CD4-positive, alpha-beta memory T cell (primary cell): ENCODE data around the gene NAALADL2. TPM values are rescaled to one million over a fixed set of nuclear protein-coding genes. Genes with fewer than 3 reads are reported as not detected.
"Not testable (repeated sequence)": the region's sequence is repeated elsewhere in the genome, so short reads cannot be mapped to it uniquely, and the experiment has no call there.

Experiments
- CTCF ChIA-PET: fragments of 350-600 bp; sonication (Branson Sonifier 250); formaldehyde crosslinking; loops from one replicate; lab custom pipeline; 2021; ENCODE audit warnings: inconsistent platforms; ENCODE audit not compliant: partially characterized antibody; lab: Charles Lee
- POLR2A ChIA-PET: fragments of 350-600 bp; sonication (Branson Sonifier 250); formaldehyde crosslinking; loops from one replicate; lab custom pipeline; 2021; ENCODE audit not compliant: partially characterized antibody; lab: Charles Lee
- DNase-seq, 5 donors: peaks; one replicate each; pipeline versions ENCODE4 v3.0.0 to v3.0.0-alpha.2; 2020 to 2022; ENCODE audit warnings: mixed read lengths in 1 of 5
- H3K27ac ChIP-seq: one replicate; pipeline ENCODE4 v1.7.0; 2013; ENCODE audit warnings: low read depth, low read length
- H3K27me3 ChIP-seq: 2 replicates; pipeline ENCODE4 v1.7.0; 2013; ENCODE audit warnings: mild to moderate bottlenecking, low read length, moderate library complexity; ENCODE audit not compliant: insufficient read depth
- H3K36me3 ChIP-seq: 2 replicates; pipeline ENCODE4 v1.7.0; 2013; ENCODE audit warnings: mild to moderate bottlenecking, low read length, moderate library complexity; ENCODE audit not compliant: insufficient read depth
- H3K4me1 ChIP-seq: 2 replicates; pipeline ENCODE4 v1.7.0; 2013; ENCODE audit warnings: mild to moderate bottlenecking, low read length, moderate library complexity; ENCODE audit not compliant: insufficient read depth
- H3K4me3 ChIP-seq, 2 donors: one replicate each; pipeline ENCODE4 v1.7.0; 2013; ENCODE audit warnings: low read length in 2 of 2, mild to moderate bottlenecking in 1 of 2
- H3K9me3 ChIP-seq, 2 donors: one replicate each; pipeline ENCODE4 v1.7.0; 2013; ENCODE audit warnings: low read length in 2 of 2, control low read depth in 1 of 2; ENCODE audit not compliant: control insufficient read depth in 1 of 2
- H3K27ac Mint-ChIP-seq, 7 donors: one replicate each; pipeline ENCODE4 v1.8.0; 2020 to 2021; ENCODE audit warnings: mixed read lengths in 7 of 7, mild to moderate bottlenecking in 6 of 7, inconsistent platforms in 3 of 7, moderate library complexity in 3 of 7
- H3K27me3 Mint-ChIP-seq, 2 donors: one replicate each; pipeline ENCODE4 v1.8.0; 2020 to 2021; ENCODE audit warnings: mixed read lengths in 2 of 2
- H3K36me3 Mint-ChIP-seq, 2 donors: one replicate each; pipeline ENCODE4 v1.8.0; 2020 to 2021; ENCODE audit warnings: mixed read lengths in 2 of 2, inconsistent platforms in 1 of 2, mild to moderate bottlenecking in 1 of 2
- H3K4me1 Mint-ChIP-seq, 4 donors: one replicate each; pipeline ENCODE4 v1.8.0; 2020 to 2021; ENCODE audit warnings: mixed read lengths in 4 of 4, mild to moderate bottlenecking in 1 of 4
- H3K4me3 Mint-ChIP-seq, 8 donors: one replicate each; pipeline ENCODE4 v1.8.0; 2020 to 2021; ENCODE audit warnings: mixed read lengths in 8 of 8, mild to moderate bottlenecking in 7 of 8, moderate library complexity in 6 of 8, inconsistent platforms in 3 of 8
- H3K9me3 Mint-ChIP-seq, 8 donors: one replicate each; pipeline ENCODE4 v1.8.0; 2020 to 2021; ENCODE audit warnings: mixed read lengths in 8 of 8, mild to moderate bottlenecking in 5 of 8, inconsistent platforms in 3 of 8, moderate library complexity in 1 of 8
- intact Hi-C: fragments of 100-400 bp; cut with micrococcal nuclease; formaldehyde crosslinking; loops from one replicate; pipeline ENCODE4 v1.15.1; 2023
- polyA plus RNA-seq, 2 donors: library from polyadenylated mRNA; unstranded; fragments of 300-500 nt; fragmentation: Illumina TruSeq; gene quantifications; one replicate each; pipeline ENCODE4 v1.2.3, GENCODE V29; 2021
- total RNA-seq, 2 experiments: library from RNA; stranded (reverse); gene quantifications; one replicate each; pipeline ENCODE4 v1.2.3, GENCODE V29; 2021

NAALADL2 gene
- total and polyA plus RNA-seq, 4 experiments from 2014 or later = not detected

- Histone ChIP-seq H3K36me3 (no peaks in the 10 kb centered on the region), H3K4me3 (no peak overlapping the region), H3K4me1 (no peaks in the 10 kb centered on the region), H3K9me3 (no peaks in the 10 kb centered on the region), H3K27me3 (no peaks in the 10 kb centered on the region), H3K27ac (no peak overlapping the region)
- Mint-ChIP-seq H3K4me3 (no peak overlapping the region), H3K36me3 (no peaks in the 10 kb centered on the region), H3K4me1 (no peaks in the 10 kb centered on the region), H3K27ac (no peak overlapping the region), H3K27me3 (no peaks in the 10 kb centered on the region), H3K9me3 (peaks cover 0 to 2% (median 0%) of the 10 kb centered on the region in 8 donors)
- ChIA-PET CTCF (no interaction called here), POLR2A (no interaction called here)
- intact Hi-C loops = no loop called here
- no peak for DNase-seq
These were observed 300.1 kb downstream of the NAALADL2 start for GRCh38 chr3:175159202-175159601.

- H3K36me3 ChIP-seq = no peaks in the 10 kb centered on the region
- no peak overlapping the region for H3K4me3 ChIP-seq
- no peaks in the 10 kb centered on the region for H3K4me1 ChIP-seq
- Mint-ChIP-seq H3K4me1 (no peaks in the 10 kb centered on the region), H3K36me3 (no peaks in the 10 kb centered on the region), H3K27me3 (no peaks in the 10 kb centered on the region), H3K4me3 (no peak overlapping the region), H3K27ac (no peak overlapping the region), H3K9me3 (no peaks in the 10 kb centered on the region)
- POLR2A ChIA-PET = no interaction called here
- intact Hi-C loops = no loop called here
- no peak for DNase-seq
- no peaks in the 10 kb centered on the region for H3K27me3 ChIP-seq
- CTCF ChIA-PET = no interaction called here
- no peak overlapping the region for H3K27ac ChIP-seq
- H3K9me3 ChIP-seq = no peaks in the 10 kb centered on the region
These were observed 302.2 kb downstream of the NAALADL2 start for GRCh38 chr3:175161291-175161690.

- intact Hi-C loops = no loop called here
- Histone ChIP-seq H3K4me3 (no peak overlapping the region), H3K4me1 (no peaks in the 10 kb centered on the region), H3K36me3 (no peaks in the 10 kb centered on the region), H3K9me3 (peaks cover 0 to 3% of the 10 kb centered on the region in 2 donors), H3K27me3 (no peaks in the 10 kb centered on the region), H3K27ac (no peak overlapping the region)
- H3K27ac Mint-ChIP-seq = no peak overlapping the region
- POLR2A ChIA-PET = no interaction called here
- no peaks in the 10 kb centered on the region for H3K9me3 Mint-ChIP-seq
- H3K27me3 Mint-ChIP-seq = no peaks in the 10 kb centered on the region
- H3K4me1 Mint-ChIP-seq = no peaks in the 10 kb centered on the region
- H3K4me3 Mint-ChIP-seq = no peak overlapping the region
- CTCF ChIA-PET = no interaction called here
- DNase-seq = no peak
- no peaks in the 10 kb centered on the region for H3K36me3 Mint-ChIP-seq
These were observed 304.6 kb downstream of the NAALADL2 start for GRCh38 chr3:175163686-175164085.

GRCh38 chr3:175173117-175173516 lies 314.0 kb downstream of the NAALADL2 start:
- not testable (repeated sequence) for H3K27ac ChIP-seq

DNA sequence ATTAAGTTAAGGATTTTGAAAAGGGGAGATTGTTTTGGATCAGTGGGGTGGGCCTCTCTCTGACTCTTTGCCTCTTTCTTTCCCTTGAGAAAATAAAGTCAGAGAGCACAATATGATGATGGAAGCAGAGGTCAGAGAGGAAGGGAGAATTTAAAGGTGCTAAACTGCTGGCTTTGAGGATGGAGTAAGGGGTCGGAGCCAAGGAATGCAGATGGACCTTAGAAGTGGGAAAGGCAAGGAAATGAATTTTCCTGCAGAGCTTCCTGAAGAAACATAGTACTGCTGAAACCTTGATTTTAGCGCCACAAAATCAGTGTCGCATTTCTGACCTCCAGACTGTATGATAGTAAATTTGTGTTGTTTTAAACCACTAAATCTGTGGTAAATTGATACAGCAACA lies 317.4 kb downstream of the NAALADL2 start:
- no peak for DNase-seq
- Mint-ChIP-seq H3K27ac (no peak overlapping the region), H3K9me3 (peaks cover 0 to 4% (median 0%) of the 10 kb centered on the region in 8 donors), H3K4me3 (no peak overlapping the region), H3K27me3 (no peaks in the 10 kb centered on the region), H3K4me1 (no peaks in the 10 kb centered on the region), H3K36me3 (no peaks in the 10 kb centered on the region)
- intact Hi-C loops = no loop called here
- POLR2A ChIA-PET = no interaction called here
- Histone ChIP-seq H3K9me3 (no peaks in the 10 kb centered on the region), H3K27ac (no peak overlapping the region), H3K27me3 (no peaks in the 10 kb centered on the region), H3K4me3 (no peak overlapping the region), H3K4me1 (no peaks in the 10 kb centered on the region), H3K36me3 (no peaks in the 10 kb centered on the region)
- CTCF ChIA-PET = no interaction called here

More at GRCh38 chr3:175173117-175173516, 314.0 kb downstream of the NAALADL2 start:
- H3K4me1 Mint-ChIP-seq, intact Hi-C loops, H3K4me1 ChIP-seq, H3K36me3 Mint-ChIP-seq, H3K9me3 Mint-ChIP-seq, H3K36me3 ChIP-seq, H3K4me3 Mint-ChIP-seq, H3K4me3 ChIP-seq, DNase-seq, H3K27me3 Mint-ChIP-seq, POLR2A ChIA-PET, H3K9me3 ChIP-seq, H3K27ac Mint-ChIP-seq, H3K27me3 ChIP-seq: not testable (repeated sequence)
- CTCF ChIA-PET = interaction anchor here (0.6 kb wide), 1 partner anchor 1439 kb away, joined by 5 read pairs; no protein-coding TSS in a partner anchor

DNA sequence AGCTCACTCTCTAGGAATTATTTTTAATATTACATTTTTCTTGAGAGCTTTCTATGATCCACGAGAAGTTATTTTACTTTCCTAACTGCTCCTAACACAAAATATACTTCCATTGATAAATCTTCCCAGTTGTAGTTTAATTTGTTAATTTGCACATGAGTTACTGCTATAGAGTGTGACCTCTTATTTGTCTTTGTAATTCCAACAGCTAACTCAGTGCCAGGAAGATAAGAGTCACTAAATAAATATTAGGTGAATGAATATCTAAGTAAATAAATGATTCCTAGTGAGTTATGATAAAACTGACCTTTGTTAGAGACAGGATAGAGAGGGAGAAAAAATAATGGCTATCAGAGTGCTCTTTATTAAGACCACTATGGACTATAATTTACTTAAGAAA lies 319.9 kb downstream of the NAALADL2 start:
- intact Hi-C loops = no loop called here
- H3K27ac Mint-ChIP-seq = no peak overlapping the region
- CTCF ChIA-PET = no interaction called here
- Histone ChIP-seq H3K27ac (no peak overlapping the region), H3K36me3 (no peaks in the 10 kb centered on the region), H3K4me3 (no peak overlapping the region), H3K9me3 (no peaks in the 10 kb centered on the region), H3K27me3 (no peaks in the 10 kb centered on the region), H3K4me1 (no peaks in the 10 kb centered on the region)
- H3K4me3 Mint-ChIP-seq = no peak overlapping the region
- peaks cover 0 to 4% (median 0%) of the 10 kb centered on the region in 8 donors for H3K9me3 Mint-ChIP-seq
- H3K4me1 Mint-ChIP-seq = no peaks in the 10 kb centered on the region
- DNase-seq = no peak
- POLR2A ChIA-PET = no interaction called here
- no peaks in the 10 kb centered on the region for H3K27me3 Mint-ChIP-seq
- H3K36me3 Mint-ChIP-seq = no peaks in the 10 kb centered on the region

DNA sequence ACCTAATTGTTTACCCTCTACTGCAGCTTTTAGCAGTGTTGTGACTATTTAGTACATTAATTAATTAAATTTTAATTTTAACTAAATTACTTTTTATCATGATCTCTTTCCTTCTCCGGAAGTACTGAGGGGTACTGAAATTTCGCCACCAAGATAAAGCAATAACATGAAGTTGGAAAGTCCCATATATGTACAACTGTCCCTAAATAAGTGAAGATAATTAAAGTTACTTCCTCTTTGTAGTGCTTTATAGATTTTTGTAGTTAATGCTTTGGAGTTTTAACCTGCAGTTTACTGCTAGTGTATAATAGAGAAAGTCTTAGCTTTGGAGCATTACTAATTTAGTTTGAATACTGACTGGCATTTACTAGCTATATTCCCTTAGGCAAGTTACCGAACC lies 325.3 kb downstream of the NAALADL2 start:
- ChIA-PET POLR2A (no interaction called here), CTCF (no interaction called here)
- H3K27ac Mint-ChIP-seq = no peak overlapping the region
- intact Hi-C loops = no loop called here
- no peaks in the 10 kb centered on the region for H3K27me3 ChIP-seq
- no peaks in the 10 kb centered on the region for H3K36me3 Mint-ChIP-seq
- no peaks in the 10 kb centered on the region for H3K4me1 ChIP-seq
- no peaks in the 10 kb centered on the region for H3K4me1 Mint-ChIP-seq
- H3K9me3 ChIP-seq = no peaks in the 10 kb centered on the region
- no peak overlapping the region for H3K4me3 Mint-ChIP-seq
- no peaks in the 10 kb centered on the region for H3K36me3 ChIP-seq
- H3K27ac ChIP-seq = no peak overlapping the region
- no peak for DNase-seq
- peaks cover 0 to 9% (median 2%) of the 10 kb centered on the region in 8 donors for H3K9me3 Mint-ChIP-seq
- no peaks in the 10 kb centered on the region for H3K27me3 Mint-ChIP-seq
- no peak overlapping the region for H3K4me3 ChIP-seq

GRCh38 chr3:175185903-175186302 lies 326.8 kb downstream of the NAALADL2 start:
- DNase-seq = no peak
- H3K36me3 ChIP-seq = no peaks in the 10 kb centered on the region
- H3K27me3 ChIP-seq = no peaks in the 10 kb centered on the region
- H3K27ac Mint-ChIP-seq = no peak overlapping the region
- peaks cover 0 to 9% (median 2%) of the 10 kb centered on the region in 8 donors for H3K9me3 Mint-ChIP-seq
- no peaks in the 10 kb centered on the region for H3K4me1 Mint-ChIP-seq
- no peaks in the 10 kb centered on the region for H3K9me3 ChIP-seq
- ChIA-PET CTCF (no interaction called here), POLR2A (no interaction called here)
- no peaks in the 10 kb centered on the region for H3K36me3 Mint-ChIP-seq
- H3K27me3 Mint-ChIP-seq = no peaks in the 10 kb centered on the region
- no peaks in the 10 kb centered on the region for H3K4me1 ChIP-seq
- no peak overlapping the region for H3K4me3 ChIP-seq
- H3K4me3 Mint-ChIP-seq = no peak overlapping the region
- intact Hi-C loops = no loop called here
- no peak overlapping the region for H3K27ac ChIP-seq
